ENCODE results near the gene GABARAP.

GABARAP gene

DNA sequence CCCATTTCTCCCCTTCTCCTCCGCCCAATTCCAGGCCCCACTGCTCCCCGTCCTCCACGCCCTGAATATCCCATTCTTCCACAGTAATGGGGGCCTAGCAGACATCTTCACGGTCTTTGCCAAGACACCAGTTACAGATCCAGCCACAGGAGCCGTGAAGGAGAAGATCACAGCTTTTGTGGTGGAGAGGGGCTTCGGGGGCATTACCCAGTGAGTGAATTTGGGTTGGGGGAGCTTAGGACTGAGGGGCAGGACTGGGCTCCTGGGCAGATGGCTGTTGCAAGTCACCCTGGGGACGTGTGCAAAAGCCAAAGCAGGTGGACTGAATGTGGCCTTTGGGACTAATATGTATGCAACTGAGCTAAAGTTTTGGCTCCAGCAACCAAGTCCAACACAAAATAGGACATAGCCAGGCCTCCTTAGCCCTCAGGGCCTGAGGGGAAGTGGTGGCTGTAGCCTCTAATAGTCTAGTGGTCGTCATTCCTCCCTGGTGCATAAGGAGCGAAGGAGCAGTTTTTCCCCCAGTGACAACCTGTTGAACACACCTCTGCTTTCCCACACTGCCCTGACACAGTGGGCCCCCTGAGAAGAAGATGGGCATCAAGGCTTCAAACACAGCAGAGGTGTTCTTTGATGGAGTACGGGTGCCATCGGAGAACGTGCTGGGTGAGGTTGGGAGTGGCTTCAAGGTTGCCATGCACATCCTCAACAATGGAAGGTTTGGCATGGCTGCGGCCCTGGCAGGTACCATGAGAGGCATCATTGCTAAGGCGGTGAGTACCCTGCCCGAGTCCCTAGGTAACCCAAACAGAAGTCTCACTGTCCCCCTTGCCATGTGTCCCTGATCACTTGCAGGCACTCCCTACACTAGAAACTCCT lies 19.9 kb downstream of the GABARAP start:
- DNase-seq (ENCODE audit: low read depth in 3 of 3), result no peak

DNA sequence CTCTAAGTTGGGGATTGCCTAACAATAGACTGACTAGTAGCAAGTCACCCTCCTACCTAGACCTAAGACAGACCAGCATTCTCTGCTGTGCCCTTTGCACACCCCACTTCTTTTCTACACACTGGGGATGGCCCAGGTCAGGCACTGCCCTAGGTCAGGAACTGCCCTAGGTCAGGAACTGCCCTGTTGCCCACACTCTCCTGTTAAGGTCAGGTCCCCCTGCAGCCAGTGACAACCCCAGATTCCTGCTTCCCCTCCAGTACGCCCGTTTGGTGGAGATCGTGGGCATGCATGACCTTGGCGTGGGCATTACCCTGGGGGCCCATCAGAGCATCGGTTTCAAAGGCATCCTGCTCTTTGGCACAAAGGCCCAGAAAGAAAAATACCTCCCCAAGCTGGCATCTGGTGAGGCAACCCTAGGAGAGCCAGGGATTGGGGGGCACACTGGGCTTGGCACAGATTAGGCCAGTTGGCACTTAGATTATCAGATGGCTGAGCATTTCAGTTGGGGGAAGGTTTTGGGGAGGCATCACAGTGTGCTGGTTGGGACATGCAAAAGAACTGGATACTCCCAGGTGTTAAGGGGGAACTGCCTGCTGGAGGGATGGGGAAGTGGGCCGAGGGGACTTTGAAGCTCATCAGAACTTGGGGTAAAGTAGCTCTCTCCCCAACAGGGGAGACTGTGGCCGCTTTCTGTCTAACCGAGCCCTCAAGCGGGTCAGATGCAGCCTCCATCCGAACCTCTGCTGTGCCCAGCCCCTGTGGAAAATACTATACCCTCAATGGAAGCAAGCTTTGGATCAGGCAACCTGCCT lies 20.8 kb downstream of the GABARAP start:
- DNase-seq (ENCODE audit: low read depth in 3 of 3), result no peak

DNA sequence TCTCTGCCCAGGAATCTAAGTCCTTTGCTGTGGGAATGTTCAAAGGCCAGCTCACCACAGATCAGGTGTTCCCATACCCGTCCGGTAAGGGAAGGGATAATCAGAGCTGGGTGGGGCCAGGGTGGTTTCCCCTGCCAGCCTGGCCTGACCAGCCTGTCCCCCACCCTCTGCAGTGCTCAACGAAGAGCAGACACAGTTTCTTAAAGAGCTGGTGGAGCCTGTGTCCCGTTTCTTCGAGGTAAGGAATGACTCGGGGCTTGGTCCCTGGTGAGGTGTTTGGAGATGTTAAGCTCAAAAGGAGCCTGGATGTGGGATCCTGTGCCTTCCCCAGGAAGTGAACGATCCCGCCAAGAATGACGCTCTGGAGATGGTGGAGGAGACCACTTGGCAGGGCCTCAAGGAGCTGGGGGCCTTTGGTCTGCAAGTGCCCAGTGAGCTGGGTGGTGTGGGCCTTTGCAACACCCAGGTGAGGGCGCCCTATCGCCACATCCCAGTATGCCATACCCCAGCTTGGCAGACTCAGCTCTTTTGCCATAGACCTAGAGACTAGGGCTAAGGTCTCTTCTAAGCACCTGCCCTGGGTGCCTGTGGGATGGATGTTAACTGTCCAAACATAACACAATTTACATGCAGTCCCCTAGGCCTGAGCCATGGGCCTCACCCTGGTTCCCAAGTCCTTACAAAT lies 21.5 kb downstream of the GABARAP start:
- peak in 2 of 3 experiments; percentile 22 to 51 for DNase-seq (ENCODE audit: low read depth in 3 of 3)

DNA sequence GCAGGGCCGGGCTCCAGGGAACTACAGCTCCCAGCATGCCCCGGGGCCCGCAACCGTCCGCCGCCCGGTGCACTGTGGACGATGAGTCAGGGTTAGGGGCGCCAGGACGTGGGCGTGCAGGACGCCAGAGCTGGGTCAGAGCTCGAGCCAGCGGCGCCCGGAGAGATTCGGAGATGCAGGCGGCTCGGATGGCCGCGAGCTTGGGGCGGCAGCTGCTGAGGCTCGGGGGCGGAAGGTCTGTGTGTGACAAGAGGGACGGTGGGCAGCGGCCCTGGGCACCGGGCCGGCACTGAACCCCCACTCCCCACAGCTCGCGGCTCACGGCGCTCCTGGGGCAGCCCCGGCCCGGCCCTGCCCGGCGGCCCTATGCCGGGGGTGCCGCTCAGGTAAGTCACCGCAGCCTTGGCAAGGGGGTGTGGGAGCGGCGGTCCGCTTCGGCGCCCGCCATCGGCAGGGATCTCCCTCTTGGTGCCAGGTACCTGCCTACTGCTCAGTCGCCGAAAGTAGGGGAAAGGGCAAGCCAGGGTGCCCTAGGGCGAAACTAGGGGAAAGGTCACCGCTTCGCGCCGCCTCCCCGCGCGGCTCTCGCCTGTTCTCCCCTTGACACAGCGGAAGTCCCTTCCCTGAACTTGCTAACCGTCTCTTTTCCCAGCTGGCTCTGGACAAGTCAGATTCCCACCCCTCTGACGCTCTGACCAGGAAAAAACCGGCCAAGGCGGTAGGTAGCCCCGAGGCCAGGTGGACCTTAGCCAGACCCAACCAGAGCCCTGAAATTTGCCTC lies 22.2 kb downstream of the GABARAP start, which contains the start of the genes ACADVL and DLG4:
ACADVL (plus strand) TSS at position 127 of the 781 bp plus-strand sequence; CDS start at position 174, 47 bp downstream.
DLG4 (minus strand) TSS at position 25 of the 781 bp plus-strand sequence.
- DNase-seq (ENCODE audit: low read depth in 3 of 3), result peak; percentile 52 to 86 (median 62)

DNA sequence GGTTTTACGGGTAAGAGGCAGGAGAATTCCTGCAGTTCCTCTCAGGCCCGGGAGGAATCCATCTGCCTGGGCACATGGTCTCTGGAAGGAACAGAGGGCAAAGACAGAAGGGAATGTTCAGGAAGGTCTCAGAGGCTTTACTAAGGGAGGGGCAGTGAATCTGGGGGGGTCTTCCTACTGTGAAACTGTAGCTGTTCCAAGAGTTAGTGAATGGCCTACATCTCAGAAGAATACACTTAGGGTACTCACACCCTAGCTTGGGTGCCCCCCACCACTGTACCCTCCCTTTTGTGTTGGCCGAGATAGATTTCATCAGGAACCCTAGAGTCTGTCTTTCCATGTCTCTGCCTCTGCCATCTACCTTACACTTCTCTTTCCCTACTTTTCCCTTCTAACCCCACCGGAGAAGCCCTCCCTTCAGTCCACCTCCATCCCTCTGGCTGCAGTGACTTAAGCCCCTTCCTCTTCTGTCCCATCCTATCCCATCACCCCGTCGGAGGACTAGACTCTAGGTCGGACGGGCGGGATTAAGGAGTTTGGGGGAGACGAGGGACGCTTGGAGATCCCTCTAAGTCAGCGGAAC lies 22.9 kb downstream of the GABARAP start:
- DNase-seq (ENCODE audit: low read depth in 3 of 3), result no peak

DNA sequence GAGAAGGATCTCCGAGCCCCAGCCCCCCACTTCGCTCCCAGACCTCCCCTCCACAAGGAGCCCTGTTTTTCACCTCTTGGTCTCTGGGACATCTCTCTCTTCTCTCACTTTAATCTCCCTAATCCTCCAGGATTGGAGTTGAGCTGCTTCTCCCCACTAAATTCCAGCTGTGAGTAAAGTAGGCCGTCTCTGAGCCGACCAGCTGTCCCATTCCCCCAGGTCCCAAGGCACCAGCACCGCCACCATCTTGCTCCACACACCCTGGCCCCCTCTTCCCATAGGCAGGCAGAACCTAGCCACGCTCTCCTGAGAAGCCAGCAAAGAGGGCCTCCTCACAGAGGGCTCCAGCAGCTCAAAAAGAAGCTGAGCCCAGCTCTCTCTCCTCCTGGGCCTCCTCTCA lies 23.5 kb downstream of the GABARAP start:
- DNase-seq (ENCODE audit: low read depth in 3 of 3), result no peak

DNA sequence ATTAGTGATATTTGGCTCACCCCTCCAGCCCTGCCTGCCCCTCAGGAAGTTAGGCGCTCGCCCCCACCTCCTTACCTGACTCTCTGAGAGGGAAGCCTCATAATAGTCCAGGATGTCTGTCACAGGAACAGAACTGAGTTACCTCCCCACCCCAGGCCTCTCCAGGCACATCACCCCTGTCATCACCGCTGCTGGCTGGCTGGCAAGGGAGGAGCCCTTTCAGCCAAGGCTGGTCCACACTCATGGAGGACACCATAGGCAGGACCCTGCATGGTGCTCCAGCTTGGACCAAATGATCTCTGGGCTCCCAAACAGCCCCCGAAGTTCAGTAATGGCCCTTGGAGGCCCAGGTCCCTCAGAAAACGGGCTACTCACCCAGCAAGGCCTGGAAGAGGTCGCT lies 24.1 kb downstream of the GABARAP start:
- DNase-seq (ENCODE audit: low read depth in 3 of 3), result no peak

DNA sequence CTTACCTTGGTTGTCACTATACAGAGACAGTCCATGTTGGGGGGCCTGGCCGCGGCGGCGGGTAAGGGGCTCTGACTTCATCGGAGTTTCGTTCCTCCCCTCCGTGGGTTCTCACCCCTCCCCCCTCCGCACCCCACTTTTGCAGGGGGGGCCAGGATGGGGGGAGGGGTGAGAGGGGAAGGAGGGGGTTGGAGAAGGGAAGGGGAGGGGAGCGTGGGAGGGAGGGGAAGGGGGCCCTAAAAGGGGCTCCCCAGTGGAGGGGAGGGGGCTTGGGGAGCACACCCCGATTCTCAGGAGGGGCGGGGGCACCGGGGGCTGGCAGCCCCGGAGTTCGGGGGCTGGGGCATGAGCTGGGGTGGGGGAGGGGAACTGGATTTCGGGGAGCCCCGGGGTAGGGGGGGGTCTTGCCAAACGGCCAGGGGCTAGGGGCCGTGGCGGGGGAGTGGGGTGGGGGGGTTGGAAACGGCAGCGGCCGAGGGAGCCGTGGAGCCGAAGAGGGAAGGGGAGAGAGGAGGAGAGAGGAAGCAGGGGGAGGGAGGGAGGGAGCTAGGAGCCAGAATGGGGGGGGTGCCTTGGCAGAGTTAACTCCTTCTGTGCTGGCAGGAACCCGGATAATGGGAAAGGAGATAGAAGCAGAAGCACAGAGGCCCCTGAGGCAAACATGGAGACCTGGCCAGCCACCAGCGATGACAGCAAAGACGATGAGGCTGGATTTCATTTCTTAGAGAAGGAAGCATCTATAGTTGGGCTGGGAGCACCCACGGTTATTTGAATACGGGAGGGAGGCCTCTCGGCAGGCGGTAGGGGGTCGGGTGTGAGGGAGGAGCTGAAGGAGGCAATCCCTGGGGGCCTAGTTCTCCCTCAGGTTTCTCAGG lies 24.9 kb downstream of the GABARAP start:
- DNase-seq (ENCODE audit: low read depth in 3 of 3), result no peak

DNA sequence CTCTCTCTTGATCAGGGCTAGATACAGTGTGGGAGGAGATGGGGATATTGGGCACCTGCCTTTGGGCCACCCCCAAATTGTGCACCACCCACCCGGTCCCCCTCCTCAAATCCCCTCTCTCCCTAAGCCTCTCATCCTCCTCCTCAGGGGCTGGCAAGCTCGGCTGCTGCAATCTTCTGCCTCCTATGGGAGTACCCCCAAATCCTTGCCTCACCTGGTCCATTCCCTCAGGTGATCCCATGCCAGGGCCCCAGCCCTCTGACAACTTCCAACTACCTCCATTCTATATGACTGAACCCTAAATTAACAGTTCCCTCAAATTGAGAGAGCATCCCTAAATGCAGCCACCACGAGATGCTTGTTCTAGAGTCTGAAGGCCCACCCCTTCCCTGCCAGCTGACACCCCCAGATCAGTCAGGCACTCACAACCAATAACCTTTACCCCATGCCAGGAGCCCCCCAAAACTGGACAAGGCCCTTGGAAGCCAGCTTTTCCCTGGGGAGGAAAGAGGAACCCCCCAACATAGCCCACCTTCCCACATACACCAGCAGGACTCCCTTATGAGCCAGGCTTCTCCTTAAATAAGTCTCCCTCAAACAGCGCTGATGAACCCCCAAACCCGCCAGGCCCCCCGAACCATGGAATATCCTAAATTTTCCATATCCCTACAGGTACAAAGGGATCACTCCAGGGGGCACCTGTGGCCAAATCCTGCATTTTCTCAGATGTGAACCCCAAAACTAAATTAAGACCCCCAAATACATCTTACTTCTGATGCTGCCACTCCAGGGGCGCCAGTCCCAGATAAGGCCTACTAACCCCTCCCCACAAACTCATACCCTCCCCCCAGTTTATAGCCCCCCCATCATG lies 25.8 kb downstream of the GABARAP start:
- DNase-seq (ENCODE audit: low read depth in 3 of 3), result no peak

DNA sequence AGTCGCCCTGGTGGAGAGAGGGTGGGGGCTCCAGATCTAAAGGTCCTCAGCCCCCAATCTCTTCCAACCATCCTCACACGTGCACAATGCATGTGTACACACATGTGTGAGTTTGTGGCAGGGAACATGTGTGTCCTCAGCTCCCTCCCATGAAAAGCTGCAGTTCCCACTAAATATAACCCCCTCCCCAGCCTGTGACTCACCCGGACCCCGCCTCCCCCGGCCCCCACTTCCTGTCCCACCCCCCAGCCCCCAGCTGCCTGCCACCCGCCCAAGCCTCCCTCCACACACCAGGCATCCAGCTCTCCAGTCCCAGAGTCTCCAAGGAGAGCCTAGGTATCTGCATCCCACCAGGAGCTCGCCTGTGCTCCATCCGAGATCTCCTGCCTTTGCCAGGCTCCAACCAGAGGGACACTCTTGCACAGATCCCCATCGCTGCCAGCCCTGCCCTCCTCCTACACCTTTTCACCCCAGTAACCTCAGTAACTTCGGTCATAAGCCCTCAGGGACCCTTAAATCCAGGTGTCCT lies 26.5 kb downstream of the GABARAP start:
- no peak for DNase-seq (ENCODE audit: low read depth in 3 of 3)

DNA sequence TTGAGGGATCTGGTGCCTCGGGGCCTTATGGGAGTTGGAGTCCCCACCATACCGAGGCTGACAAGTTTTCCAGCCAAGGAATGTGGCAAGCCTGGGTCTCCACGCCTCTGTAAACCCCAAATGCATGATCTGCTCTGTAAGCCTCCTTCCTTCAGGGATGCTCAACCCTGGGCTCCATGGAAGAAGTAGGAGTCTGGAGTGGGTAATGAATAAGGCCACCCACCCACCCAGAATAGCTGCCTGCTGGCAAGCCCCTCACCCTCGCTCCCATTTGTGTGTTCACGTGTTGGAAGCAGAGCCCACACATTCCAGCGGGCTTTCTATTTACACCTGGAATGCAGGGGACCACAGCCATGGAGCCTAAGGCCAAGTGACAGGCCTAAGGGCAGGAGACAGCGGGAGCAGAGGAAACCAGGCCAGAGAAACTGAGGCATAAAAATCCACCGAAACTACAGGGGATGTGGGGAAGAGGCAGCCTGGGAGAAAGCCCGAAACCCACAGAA lies 27.1 kb downstream of the GABARAP start:
- no peak for DNase-seq (ENCODE audit: low read depth in 3 of 3)

DNA sequence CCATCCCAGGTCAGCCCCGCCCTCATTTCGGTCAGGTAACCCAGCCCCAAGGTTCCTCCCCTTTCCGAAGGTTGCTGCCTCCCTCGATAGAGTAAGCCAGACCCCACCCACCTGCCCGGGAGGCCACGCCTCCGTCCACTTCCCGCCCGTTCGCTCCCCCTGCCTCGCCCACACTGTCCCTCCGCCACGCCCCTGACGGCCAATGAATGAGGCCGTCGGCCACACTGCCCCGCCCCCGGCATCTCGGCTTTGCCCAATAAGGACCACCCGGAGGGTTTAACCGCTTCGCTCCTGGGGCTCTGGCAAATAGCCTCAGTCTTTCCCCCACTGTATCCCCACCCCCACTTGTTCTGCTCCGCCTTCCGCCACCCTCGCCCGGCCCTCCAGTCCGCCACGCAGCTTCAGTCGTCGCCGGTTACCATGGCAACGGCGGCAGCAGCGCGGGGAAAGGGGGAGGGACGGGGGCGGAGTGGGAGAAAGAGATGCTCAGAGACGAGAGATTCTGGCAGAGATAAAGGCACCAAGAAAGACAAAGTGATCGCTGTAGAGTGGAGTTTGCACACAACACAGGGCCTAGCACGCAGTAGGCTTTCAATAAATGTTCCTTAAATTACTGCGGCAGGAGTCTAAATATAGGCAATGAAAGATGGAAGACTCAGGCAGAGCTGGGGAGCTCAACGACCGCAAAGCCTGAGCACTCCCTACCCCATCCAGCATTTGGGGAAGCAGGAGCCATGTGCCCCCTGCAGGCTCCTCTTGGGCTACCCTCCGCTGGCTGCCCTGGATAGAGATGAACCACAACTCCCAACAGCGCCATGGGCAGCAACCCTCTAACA lies 27.7 kb downstream of the GABARAP start:
- DNase-seq (ENCODE audit: low read depth in 3 of 3), result peak; percentile 98 to 100 (median 99)

DNA sequence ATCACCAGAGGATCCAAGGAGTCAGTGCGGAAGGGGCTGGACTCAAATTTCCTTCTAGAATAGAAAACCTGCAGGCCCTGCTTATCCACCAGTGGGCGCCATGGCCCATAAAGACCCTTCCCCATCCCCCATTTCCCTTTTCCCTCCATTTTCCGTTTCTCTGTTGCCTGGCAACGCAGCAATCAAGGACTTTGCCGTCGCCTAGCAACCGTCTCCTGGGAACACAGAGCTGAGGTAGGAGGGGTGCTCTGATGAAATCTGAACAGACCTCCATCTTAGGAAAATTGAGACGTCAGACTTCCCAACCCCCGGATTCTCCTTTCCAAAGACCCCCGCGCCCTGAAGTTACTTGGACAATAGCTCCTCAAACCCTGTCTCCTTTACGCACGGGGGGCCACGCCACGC lies 28.4 kb downstream of the GABARAP start:
- peak in 1 of 3 experiments; percentile 54 for DNase-seq (ENCODE audit: low read depth in 3 of 3)

DNA sequence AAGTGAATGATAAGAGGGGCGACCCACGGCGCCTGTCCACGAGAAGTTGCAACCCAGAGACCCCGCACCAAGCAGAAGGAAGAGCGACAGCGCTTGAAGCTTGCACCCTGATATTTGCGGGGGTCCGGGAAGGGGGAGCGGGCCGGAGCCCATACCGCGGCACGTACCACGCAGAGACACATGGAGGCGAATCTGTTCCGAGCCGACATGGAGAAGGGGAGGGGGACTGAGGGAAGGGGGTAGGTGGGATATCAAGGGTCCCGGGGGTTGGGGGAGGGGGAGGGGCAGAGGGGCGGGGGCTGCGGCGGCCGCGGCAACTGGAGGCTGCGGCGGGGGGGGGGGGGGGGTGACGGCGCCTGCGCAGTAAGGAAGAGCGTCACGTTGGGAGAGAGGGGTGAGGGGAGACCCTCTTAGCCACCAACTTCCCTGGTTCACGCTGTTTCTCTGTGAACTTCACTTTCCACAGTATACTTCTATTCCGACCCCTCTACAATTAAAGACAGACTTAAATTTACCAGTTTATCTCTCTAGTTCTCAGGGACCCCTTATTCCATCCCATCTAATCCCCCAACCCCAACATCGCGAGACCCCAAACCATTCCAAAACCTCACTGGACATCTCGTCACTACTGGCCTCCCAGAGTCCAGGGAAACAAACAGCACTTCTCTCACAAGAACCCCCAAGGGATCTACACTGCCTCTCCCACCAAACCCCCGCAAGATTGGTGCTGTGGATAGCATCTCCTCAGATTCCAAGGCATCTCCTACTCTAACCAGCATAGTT lies 30.6 kb downstream of the GABARAP start:
- DNase-seq (ENCODE audit: low read depth in 3 of 3), result no peak

DNA sequence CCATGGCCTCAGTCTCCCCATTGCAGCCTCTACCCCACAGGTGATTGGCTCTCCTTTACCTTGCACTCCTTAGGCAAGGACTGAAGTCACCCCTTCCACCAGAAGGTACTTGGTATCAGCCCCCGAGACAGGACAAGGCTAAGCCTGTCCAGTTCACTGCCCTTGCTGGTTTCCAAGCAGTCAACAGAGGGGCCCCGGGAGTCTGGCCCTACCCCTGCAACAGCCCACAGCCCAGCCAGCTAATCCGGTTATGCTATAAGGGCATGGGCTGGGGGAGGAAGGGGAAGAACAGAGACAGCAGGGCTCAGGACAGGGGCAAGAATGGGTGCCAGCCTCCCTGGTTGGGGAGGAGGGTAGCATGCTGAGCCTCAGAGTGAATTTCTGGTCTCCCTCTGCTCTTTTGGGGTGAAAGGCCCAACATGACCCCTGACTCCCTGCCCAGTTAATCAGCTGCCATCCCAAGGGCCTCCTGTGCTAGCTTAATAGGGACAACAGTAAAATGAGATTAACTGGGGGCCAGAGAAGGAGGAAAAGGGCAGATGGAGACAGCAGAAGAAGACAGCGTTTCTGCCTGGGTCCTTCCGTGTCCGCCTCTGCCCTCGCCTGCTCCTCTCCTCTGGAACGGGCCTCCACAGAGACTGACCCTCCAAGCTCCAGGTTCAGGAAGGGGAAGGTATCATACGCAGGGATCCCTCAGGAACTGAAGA lies 33.3 kb downstream of the GABARAP start:
- no peak for DNase-seq (ENCODE audit: low read depth in 3 of 3)

DNA sequence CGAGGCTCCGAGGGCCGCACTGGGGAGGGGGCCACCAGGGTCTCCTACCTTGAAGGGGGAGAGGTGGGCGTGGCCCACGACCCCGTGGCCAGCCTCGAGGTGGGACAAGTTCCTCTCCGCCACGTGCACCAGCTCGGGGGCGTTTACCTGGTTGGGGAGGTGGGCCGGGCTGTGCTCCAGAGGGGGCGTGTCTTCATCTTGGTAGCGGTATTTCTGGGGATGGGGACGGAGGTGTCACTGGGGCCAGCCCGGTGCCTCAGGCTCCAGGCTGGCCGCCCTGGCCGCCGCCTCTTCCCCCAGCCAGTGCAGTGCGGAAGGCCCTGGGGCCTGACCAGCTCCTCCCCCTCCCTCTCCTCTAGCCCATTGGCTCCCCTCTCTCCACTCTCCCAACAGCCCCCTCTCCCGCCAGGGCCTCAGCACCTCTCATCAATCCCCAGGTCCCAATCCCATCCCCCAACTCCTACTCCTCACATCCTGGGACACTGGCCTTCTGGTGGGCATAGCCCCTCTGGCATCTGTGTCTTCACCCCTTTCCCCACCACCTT lies 34.1 kb downstream of the GABARAP start:
- no peak for DNase-seq (ENCODE audit: low read depth in 3 of 3)
